HepG2 (cell line): ENCODE results near the gene NEDD4L. TPM values are rescaled to one million over a fixed set of nuclear protein-coding genes. Genes with fewer than 3 reads are reported as not detected.
A peak's percentile ranks its signal among the peaks of the same experiment; 100 is the strongest.

Experiments used
- ATF7-NPFF ChIP-seq: sonication (generic); formaldehyde crosslinking; IDR thresholded peaks from 2 replicates; pipeline ENCODE4 v1.8.1; 2023; ENCODE audit warnings: mild to moderate bottlenecking, low read depth, missing genetic modification reagents, moderate library complexity
- EP300 ChIP-seq, 3 experiments: sonication (generic) in 1 of 3; formaldehyde crosslinking in 1 of 3; IDR thresholded peaks; 2 replicates each; pipeline versions ENCODE4 v1.5.1 to v1.6.1; 2011 to 2020; ENCODE audit warnings: low read depth in 2 of 3, low read length in 2 of 3, borderline replicate concordance in 1 of 3, improper control_type of control experiment in 1 of 3, mild to moderate bottlenecking in 1 of 3, missing genetic modification reagents in 1 of 3, moderate library complexity in 1 of 3
- GATAD1 ChIP-seq: IDR thresholded peaks from 2 replicates; pipeline ENCODE4 v1.6.1; 2016; ENCODE audit warnings: missing genetic modification reagents, missing compliant biosample characterization
- HNF1B ChIP-seq: sonication (generic); formaldehyde crosslinking; IDR thresholded peaks from 2 replicates; pipeline ENCODE4 v1.5.1; 2020; ENCODE audit warnings: mild to moderate bottlenecking, moderate library complexity, missing genetic modification reagents
- HNRNPL ChIP-seq: fragments of 200-400 bp; formaldehyde crosslinking; IDR thresholded peaks from 2 replicates; pipeline ENCODE4 v1.6.1; 2017; ENCODE audit warnings: mild to moderate bottlenecking, low read depth, low read length
- IRF2 ChIP-seq: IDR thresholded peaks from 2 replicates; pipeline ENCODE4 v1.6.1; 2018; ENCODE audit warnings: missing genetic modification reagents, missing compliant biosample characterization
- KLF15 ChIP-seq: sonication (generic); formaldehyde crosslinking; IDR thresholded peaks from 2 replicates; pipeline ENCODE4 v1.8.1; 2023; ENCODE audit warnings: borderline replicate concordance, mild to moderate bottlenecking, inconsistent platforms, missing genetic modification reagents, mixed read lengths
- KMT2A ChIP-seq: sonication (generic); formaldehyde crosslinking; IDR thresholded peaks from 2 replicates; pipeline ENCODE4 v1.4.0; 2020; ENCODE audit warnings: missing genetic modification reagents
- MED8 ChIP-seq: sonication (generic); formaldehyde crosslinking; IDR thresholded peaks from 2 replicates; pipeline ENCODE4 v1.8.1; 2023; ENCODE audit warnings: mild to moderate bottlenecking, missing genetic modification reagents; ENCODE audit not compliant: insufficient replicate concordance
- NFIB ChIP-seq: sonication (generic); formaldehyde crosslinking; IDR thresholded peaks from 2 replicates; pipeline ENCODE4 v1.9.0; 2021; ENCODE audit warnings: missing genetic modification reagents, mild to moderate bottlenecking, borderline replicate concordance
- POLR2AphosphoS2 ChIP-seq: IDR thresholded peaks from 2 replicates; pipeline ENCODE4 v1.6.1; 2011; ENCODE audit warnings: low read depth, low read length, improper control_type of control experiment
- REL ChIP-seq: sonication (generic); formaldehyde crosslinking; conservative IDR thresholded peaks from 2 replicates; pipeline ENCODE4 v1.8.0; 2022; ENCODE audit warnings: mild to moderate bottlenecking, missing genetic modification reagents, moderate library complexity
- RELA ChIP-seq: sonication (generic); formaldehyde crosslinking; IDR thresholded peaks from 2 replicates; pipeline ENCODE4 v1.4.0; 2020; ENCODE audit warnings: missing genetic modification reagents
- SMC3 ChIP-seq: IDR thresholded peaks from 2 replicates; pipeline ENCODE4 v1.6.1; 2011; ENCODE audit warnings: low read length, improper control_type of control experiment
- SOX13 ChIP-seq, 3 experiments: fragments of 450-650 bp in 1 of 3; sonication (generic) in 1 of 3; formaldehyde crosslinking in 1 of 3; IDR thresholded peaks in 2 of 3; conservative IDR thresholded peaks in 1 of 3; 2 replicates each; pipeline versions ENCODE4 v1.5.0 to v1.6.1; 2016 to 2020; ENCODE audit warnings: antibody characterized with exemption in 1 of 3, mild to moderate bottlenecking in 1 of 3, missing compliant biosample characterization in 1 of 3, missing genetic modification reagents in 1 of 3, moderate library complexity in 1 of 3
- SOX6 ChIP-seq, 2 experiments: fragments of 450-650 bp in 1 of 2; sonication (generic) in 1 of 2; formaldehyde crosslinking in 1 of 2; IDR thresholded peaks; 2 replicates each; pipeline versions ENCODE4 v1.4.0 to v1.6.1; 2017 to 2020; ENCODE audit warnings: antibody characterized with exemption in 1 of 2, mild to moderate bottlenecking in 1 of 2, missing genetic modification reagents in 1 of 2
- TGIF2 ChIP-seq: IDR thresholded peaks from 2 replicates; pipeline ENCODE4 v1.6.1; 2016; ENCODE audit warnings: control low read depth, missing compliant biosample characterization
- ZIK1 ChIP-seq: sonication (generic); formaldehyde crosslinking; IDR thresholded peaks from 2 replicates; pipeline ENCODE4 v1.5.0; 2020; ENCODE audit warnings: mild to moderate bottlenecking, low read depth, missing genetic modification reagents, borderline replicate concordance
- ZMYM3 ChIP-seq: sonication (generic); formaldehyde crosslinking; IDR thresholded peaks from 2 replicates; pipeline ENCODE4 v1.5.1; 2020; ENCODE audit warnings: mild to moderate bottlenecking, missing genetic modification reagents
- ZNF44 ChIP-seq: sonication (generic); formaldehyde crosslinking; IDR thresholded peaks from 2 replicates; pipeline ENCODE4 v1.5.1; 2020; ENCODE audit warnings: mild to moderate bottlenecking, missing genetic modification reagents
- ZNF549 ChIP-seq: sonication (generic); formaldehyde crosslinking; IDR thresholded peaks from 2 replicates; pipeline ENCODE4 v1.5.0; 2020; ENCODE audit warnings: missing genetic modification reagents
- polyA plus RNA-seq, 8 experiments: library from polyadenylated mRNA; depleted of rRNA in 3 of 8; stranded (reverse) in 7 of 8; unstranded in 1 of 8; fragments of >200 nt; fragmentation: Illumina TruSeq in 4 of 8; extraction: Trizol in 4 of 8; gene quantifications; 2 replicates each; pipeline versions ENCODE4 v1.2.1 to v1.2.3, GENCODE V29; 2011 to 2016; ENCODE audit warnings: low read depth in 4 of 8, missing spikeins in 1 of 8, mixed read lengths in 1 of 8; ENCODE audit not compliant: insufficient read depth in 1 of 8
- total RNA-seq, 5 experiments: library from RNA; depleted of rRNA; stranded (reverse); fragments of >200 nt; fragmentation: Illumina TruSeq; extraction: Trizol; gene quantifications; 2 replicates each; pipeline ENCODE4 v1.2.3, GENCODE V29; 2016; ENCODE audit warnings: low read depth in 1 of 5
- TF ChIP-seq, protein P1 (sequence below): sonication (generic); formaldehyde crosslinking; IDR thresholded peaks from 2 replicates; pipeline ENCODE4 v1.9.0; 2022; ENCODE audit warnings: missing genetic modification reagents, mild to moderate bottlenecking, borderline replicate concordance
- TF ChIP-seq, protein P2 (sequence below): IDR thresholded peaks from 2 replicates; pipeline ENCODE4 v1.6.1; 2018; ENCODE audit warnings: missing genetic modification reagents

NEDD4L gene
- total and polyA plus RNA-seq, 2 of the 13 experiments (the other 11 are each of a cell fraction or from before 2014, with no cell fraction given): 168 to 390 TPM

DNA sequence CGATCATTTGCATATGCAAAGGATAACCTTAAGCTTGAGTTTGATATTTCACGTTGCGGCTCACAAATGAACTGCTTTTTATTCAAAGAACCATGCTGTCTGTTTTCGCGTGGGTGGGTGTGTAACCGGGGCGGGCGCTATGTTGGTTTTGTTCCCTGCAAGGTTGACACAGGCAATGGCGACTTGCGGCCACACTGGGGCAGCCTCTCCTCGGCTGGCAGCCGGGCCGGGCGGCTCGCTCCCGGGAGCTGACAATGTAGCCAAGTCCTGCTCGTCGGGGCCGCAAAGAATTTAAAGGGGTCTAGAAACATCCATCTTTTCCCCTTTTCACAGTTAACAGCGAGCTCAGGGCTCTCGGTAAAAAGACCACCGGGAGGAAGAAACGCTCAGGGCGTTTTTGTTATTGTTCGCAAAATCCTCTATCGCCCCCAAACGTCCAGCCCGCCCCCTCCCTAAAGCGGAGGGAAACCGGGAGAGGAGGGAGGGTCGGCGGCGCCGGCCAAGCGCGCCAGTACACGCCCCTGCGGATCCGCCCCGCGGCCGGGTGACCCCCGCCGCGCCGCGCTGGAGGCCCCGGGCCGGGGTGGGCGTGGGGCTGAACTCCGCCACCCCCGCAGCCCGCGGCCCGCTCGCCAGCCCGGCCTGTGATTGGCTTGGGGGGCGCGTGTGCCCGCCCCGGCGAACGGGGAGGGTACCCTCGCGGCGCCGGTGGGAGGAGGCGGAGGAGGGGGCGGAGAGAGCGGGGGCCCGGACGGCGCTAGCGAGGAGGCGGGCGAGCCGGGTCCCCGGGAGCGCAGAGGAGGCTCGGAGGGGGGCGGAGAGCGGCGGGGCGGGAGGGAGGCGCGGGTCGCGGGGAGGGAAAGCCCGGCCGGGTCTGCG is at the start of gene NEDD4L (continued):
- peak in 1 of 2 experiments; percentile 36; a peak in 2 of 4 replicates for TF ChIP-seq EP300 (IDR thresholded peaks at IDR 0.05; ENCODE audit: low read depth in 2 of 2, low read length in 2 of 2)
- TF ChIP-seq EP300 (CRISPR knock-in tag; IDR thresholded peaks at IDR 0.05; ENCODE audit: borderline replicate concordance): no peak
- TF ChIP-seq ATF7-NPFF (CRISPR knock-in tag): no peak; the same call in 1 of the 2 replicates
- peak; percentile 88 for TF ChIP-seq HNF1B (CRISPR knock-in tag)
- TF ChIP-seq TGIF2: peak; percentile 16; the same call in 1 of the 2 replicates
- TF ChIP-seq HNRNPL: 0 out of 2 replicates have a peak, but pooled peaks have one; percentile 38
- TF ChIP-seq GATAD1 (CRISPR knock-in tag): no peak
- TF ChIP-seq SOX13 (IDR thresholded peaks at IDR 0.05): no peak
- TF ChIP-seq SOX13 (CRISPR knock-in tag; conservative IDR thresholded peaks at IDR 0.05 in 1 of 2, IDR thresholded peaks at IDR 0.05 in 1 of 2): peak in 1 of 2 experiments; percentile 43; a peak in 1 of 4 replicates
- TF ChIP-seq, protein P1, sequence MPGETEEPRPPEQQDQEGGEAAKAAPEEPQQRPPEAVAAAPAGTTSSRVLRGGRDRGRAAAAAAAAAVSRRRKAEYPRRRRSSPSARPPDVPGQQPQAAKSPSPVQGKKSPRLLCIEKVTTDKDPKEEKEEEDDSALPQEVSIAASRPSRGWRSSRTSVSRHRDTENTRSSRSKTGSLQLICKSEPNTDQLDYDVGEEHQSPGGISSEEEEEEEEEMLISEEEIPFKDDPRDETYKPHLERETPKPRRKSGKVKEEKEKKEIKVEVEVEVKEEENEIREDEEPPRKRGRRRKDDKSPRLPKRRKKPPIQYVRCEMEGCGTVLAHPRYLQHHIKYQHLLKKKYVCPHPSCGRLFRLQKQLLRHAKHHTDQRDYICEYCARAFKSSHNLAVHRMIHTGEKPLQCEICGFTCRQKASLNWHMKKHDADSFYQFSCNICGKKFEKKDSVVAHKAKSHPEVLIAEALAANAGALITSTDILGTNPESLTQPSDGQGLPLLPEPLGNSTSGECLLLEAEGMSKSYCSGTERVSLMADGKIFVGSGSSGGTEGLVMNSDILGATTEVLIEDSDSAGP (CRISPR knock-in tag): peak; percentile 60; the same call in 1 of the 2 replicates
- 0 out of 2 replicates have a peak, but pooled peaks have one; percentile 10 for TF ChIP-seq RELA (CRISPR knock-in tag)
- peak; percentile 70; the same call in 1 of the 2 replicates for TF ChIP-seq KLF15 (CRISPR knock-in tag)
- TF ChIP-seq MED8 (CRISPR knock-in tag): peak; percentile 52
- TF ChIP-seq ZIK1 (CRISPR knock-in tag): 0 out of 2 replicates have a peak, but pooled peaks have one; percentile 67
- TF ChIP-seq, protein P2, sequence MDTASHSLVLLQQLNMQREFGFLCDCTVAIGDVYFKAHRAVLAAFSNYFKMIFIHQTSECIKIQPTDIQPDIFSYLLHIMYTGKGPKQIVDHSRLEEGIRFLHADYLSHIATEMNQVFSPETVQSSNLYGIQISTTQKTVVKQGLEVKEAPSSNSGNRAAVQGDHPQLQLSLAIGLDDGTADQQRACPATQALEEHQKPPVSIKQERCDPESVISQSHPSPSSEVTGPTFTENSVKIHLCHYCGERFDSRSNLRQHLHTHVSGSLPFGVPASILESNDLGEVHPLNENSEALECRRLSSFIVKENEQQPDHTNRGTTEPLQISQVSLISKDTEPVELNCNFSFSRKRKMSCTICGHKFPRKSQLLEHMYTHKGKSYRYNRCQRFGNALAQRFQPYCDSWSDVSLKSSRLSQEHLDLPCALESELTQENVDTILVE (CRISPR knock-in tag): peak; percentile 34; the same call in 1 of the 2 replicates
- no peak for TF ChIP-seq REL (CRISPR knock-in tag)
- peak; percentile 51; the same call in 1 of the 2 replicates for TF ChIP-seq KMT2A (CRISPR knock-in tag)
- peak; percentile 48; the same call in 1 of the 2 replicates for TF ChIP-seq IRF2 (CRISPR knock-in tag)
- no peak for TF ChIP-seq SOX6 (IDR thresholded peaks at IDR 0.05)
- peak; percentile 80 for TF ChIP-seq SOX6 (CRISPR knock-in tag; IDR thresholded peaks at IDR 0.05)
- peak; percentile 24; the same call in 1 of the 2 replicates for TF ChIP-seq ZMYM3 (CRISPR knock-in tag)
- TF ChIP-seq ZNF549: 0 out of 2 replicates have a peak, but pooled peaks have one; percentile 49
- peak; percentile 70 for TF ChIP-seq SMC3
- TF ChIP-seq ZNF44: no peak
- TF ChIP-seq NFIB (CRISPR knock-in tag): no peak
- TF ChIP-seq POLR2AphosphoS2: no peak
